ENCODE data around the gene LMAN2L.
A peak's percentile ranks its signal among the peaks of the same experiment; 100 is the strongest.

Gene LMAN2L

GRCh38 chr2:96760036-96760985, 20.4 kb upstream of the LMAN2L start, which contains the start of gene CNNM4:
Gene CNNM4, plus strand, starts transcription at chr2:96760902. Its CDS starts 98 bp downstream, at chr2:96761000.
- peak; percentile 88 for DNase-seq (ENCODE audit: low read depth)

- no peak for DNase-seq (ENCODE audit: low read depth)
Observed at GRCh38 chr2:96759548-96759947, 19.7 kb upstream of the LMAN2L start.

- DNase-seq (ENCODE audit: low read depth) = no peak
Observed at GRCh38 chr2:96758987-96759386, 19.1 kb upstream of the LMAN2L start.

- no peak for DNase-seq (ENCODE audit: low read depth)
Observed at GRCh38 chr2:96757477-96757860, 17.6 kb upstream of the LMAN2L start.

- no peak for DNase-seq (ENCODE audit: low read depth)
Observed at GRCh38 chr2:96756788-96757476, 17.1 kb upstream of the LMAN2L start.

- DNase-seq (ENCODE audit: low read depth) = no peak
Observed at GRCh38 chr2:96754317-96754716, 14.5 kb upstream of the LMAN2L start.

GRCh38 chr2:96753661-96754282, 13.9 kb upstream of the LMAN2L start:
- no peak for DNase-seq (ENCODE audit: low read depth)

- no peak for DNase-seq (ENCODE audit: low read depth)
Observed at GRCh38 chr2:96751800-96752199, 11.9 kb upstream of the LMAN2L start.

- no peak for DNase-seq (ENCODE audit: low read depth)
Observed at GRCh38 chr2:96747061-96747617, 7.3 kb upstream of the LMAN2L start.

- DNase-seq (ENCODE audit: low read depth) = no peak
Observed at GRCh38 chr2:96739076-96739632, 710 bp downstream of the LMAN2L start.

GRCh38 chr2:96737831-96738230, 2.0 kb downstream of the LMAN2L start:
- no peak for DNase-seq (ENCODE audit: low read depth)

GRCh38 chr2:96737251-96737650, 2.6 kb downstream of the LMAN2L start:
- no peak for DNase-seq (ENCODE audit: low read depth)

GRCh38 chr2:96734880-96735583, 4.8 kb downstream of the LMAN2L start:
- DNase-seq (ENCODE audit: low read depth) = no peak

- DNase-seq (ENCODE audit: low read depth) = no peak
Observed at GRCh38 chr2:96733931-96734330, 5.9 kb downstream of the LMAN2L start.

- no peak for DNase-seq (ENCODE audit: low read depth)
Observed at GRCh38 chr2:96730212-96730611, 9.7 kb downstream of the LMAN2L start.

GRCh38 chr2:96729748-96730147, 10.1 kb downstream of the LMAN2L start:
- DNase-seq (ENCODE audit: low read depth) = no peak

GRCh38 chr2:96727431-96727830, 12.4 kb downstream of the LMAN2L start:
- no peak for DNase-seq (ENCODE audit: low read depth)

- DNase-seq (ENCODE audit: low read depth) = no peak
Observed at GRCh38 chr2:96726131-96726530, 13.7 kb downstream of the LMAN2L start.

- no peak for DNase-seq (ENCODE audit: low read depth)
Observed at GRCh38 chr2:96716388-96716787, 23.5 kb downstream of the LMAN2L start.

- DNase-seq (ENCODE audit: low read depth) = no peak
Observed at GRCh38 chr2:96715658-96716057, 24.2 kb downstream of the LMAN2L start.

GRCh38 chr2:96710985-96711384, 28.9 kb downstream of the LMAN2L start:
- no peak for DNase-seq (ENCODE audit: low read depth)
